ENCODE results near the gene HNRNPF.

GRCh38 chr10:43336641-43337318, 72.2 kb downstream of the HNRNPF start:
- TF ChIP-seq CTCF (IDR thresholded peaks at IDR 0.05) (no peak), POLR2A (IDR thresholded peaks at IDR 0.05) (no peak)
